GM10266 (cell line): Measurements from ENCODE around the gene LRRC66.

Source experiments
- DNase-seq: peaks from one replicate; pipeline ENCODE4 v3.0.0; 2012; ENCODE audit errors: extremely low spot score
- TF ChIP-seq, protein P1 (sequence below): IDR thresholded peaks from 2 replicates; pipeline ENCODE4 v1.5.1; 2012; ENCODE audit warnings: mild to moderate bottlenecking, low read depth; ENCODE audit not compliant: control insufficient read depth, insufficient read depth; ENCODE audit errors: missing control alignments

LRRC66 gene

GRCh38 chr4:52052475-52052780, 32.3 kb upstream of the LRRC66 start:
- TF ChIP-seq, protein P1, sequence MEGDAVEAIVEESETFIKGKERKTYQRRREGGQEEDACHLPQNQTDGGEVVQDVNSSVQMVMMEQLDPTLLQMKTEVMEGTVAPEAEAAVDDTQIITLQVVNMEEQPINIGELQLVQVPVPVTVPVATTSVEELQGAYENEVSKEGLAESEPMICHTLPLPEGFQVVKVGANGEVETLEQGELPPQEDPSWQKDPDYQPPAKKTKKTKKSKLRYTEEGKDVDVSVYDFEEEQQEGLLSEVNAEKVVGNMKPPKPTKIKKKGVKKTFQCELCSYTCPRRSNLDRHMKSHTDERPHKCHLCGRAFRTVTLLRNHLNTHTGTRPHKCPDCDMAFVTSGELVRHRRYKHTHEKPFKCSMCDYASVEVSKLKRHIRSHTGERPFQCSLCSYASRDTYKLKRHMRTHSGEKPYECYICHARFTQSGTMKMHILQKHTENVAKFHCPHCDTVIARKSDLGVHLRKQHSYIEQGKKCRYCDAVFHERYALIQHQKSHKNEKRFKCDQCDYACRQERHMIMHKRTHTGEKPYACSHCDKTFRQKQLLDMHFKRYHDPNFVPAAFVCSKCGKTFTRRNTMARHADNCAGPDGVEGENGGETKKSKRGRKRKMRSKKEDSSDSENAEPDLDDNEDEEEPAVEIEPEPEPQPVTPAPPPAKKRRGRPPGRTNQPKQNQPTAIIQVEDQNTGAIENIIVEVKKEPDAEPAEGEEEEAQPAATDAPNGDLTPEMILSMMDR: no peak
- DNase-seq: peak; percentile 67

GRCh38 chr4:52051615-52052474, 31.7 kb upstream of the LRRC66 start:
- TF ChIP-seq, protein P1: peak; percentile 11

GRCh38 chr4:52051213-52051614, 31.1 kb upstream of the LRRC66 start, which contains the start of gene SPATA18:
SPATA18 (plus strand) TSS chr4:52051304; CDS start chr4:52051705, 401 bp downstream.
- TF ChIP-seq, protein P1: no peak
- DNase-seq: peak; percentile 34

More at GRCh38 chr4:52051615-52052474, 31.7 kb upstream of the LRRC66 start:
- peak; percentile 66 for DNase-seq

DNA sequence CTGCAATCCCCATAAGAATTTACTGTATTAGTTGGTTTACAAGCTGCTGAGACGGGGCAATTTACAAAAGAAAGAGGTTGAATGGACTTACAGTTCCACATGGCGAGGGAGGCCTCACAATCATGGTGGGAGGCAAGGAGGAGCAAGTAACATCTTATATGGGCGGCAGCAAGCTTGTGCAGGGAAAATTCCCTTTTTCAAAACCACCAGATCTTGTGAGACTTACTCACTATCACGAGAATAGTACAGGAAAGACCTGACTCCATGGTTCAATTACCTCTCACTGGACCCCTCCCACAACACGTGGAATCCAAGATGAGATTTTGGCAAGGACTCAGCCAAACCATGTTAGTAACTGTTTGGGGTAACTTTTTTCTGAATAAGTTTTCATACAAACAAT, 29.1 kb upstream of the LRRC66 start:
- TF ChIP-seq, protein P1: no peak
- DNase-seq: no peak

DNA sequence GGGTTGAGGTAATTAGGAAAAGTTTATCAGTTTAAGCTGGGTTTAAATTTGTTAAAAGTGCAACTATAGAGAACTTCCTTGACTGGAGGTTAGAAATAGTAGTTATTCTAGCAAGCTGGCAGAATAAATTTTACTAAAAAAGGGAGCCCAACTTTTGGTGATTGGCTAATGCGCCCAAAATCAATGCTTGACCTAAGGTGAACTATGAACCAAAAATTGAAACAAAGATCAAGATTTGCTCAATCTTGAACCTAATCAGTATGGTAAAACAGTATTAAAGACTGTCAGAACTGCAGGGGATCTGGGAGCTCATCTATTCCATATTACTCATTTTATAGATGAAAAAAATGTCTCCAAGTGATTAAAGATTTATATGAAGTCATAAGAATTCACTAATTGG, 24.9 kb upstream of the LRRC66 start:
- no peak for DNase-seq
- TF ChIP-seq, protein P1: no peak

GRCh38 chr4:52038103-52038912, 18.1 kb upstream of the LRRC66 start, which contains the start of gene SGCB:
SGCB (minus strand) TSS chr4:52038299; CDS start chr4:52038259, 40 bp downstream.
- peak; percentile 82 for DNase-seq
- TF ChIP-seq, protein P1: no peak
